MM.1S (cell line): Measurements from ENCODE around the gene TMEM132E.
"Not testable (repeated sequence)": the region's sequence is repeated elsewhere in the genome, so short reads cannot be mapped to it uniquely, and the experiment has no call there.

Experiments used
- DNase-seq: peaks from one replicate; pipeline ENCODE4 v3.0.0-alpha.2; 2015
- H2AFZ ChIP-seq: fragments of 300-600 bp; sonication (generic); 2 replicates; pipeline ENCODE4 v1.6.0; 2016; ENCODE audit warnings: antibody characterized with exemption, low read length
- H3F3A ChIP-seq: fragments of 300-600 bp; sonication (generic); 2 replicates; pipeline ENCODE4 v1.6.1; 2016; ENCODE audit warnings: mild to moderate bottlenecking, antibody characterized with exemption, low read length, moderate library complexity, mixed read lengths; ENCODE audit not compliant: insufficient read depth
- H3K27ac ChIP-seq: fragments of 300-600 bp; sonication (generic); 2 replicates; pipeline ENCODE4 v1.5.1; 2016; ENCODE audit warnings: mild to moderate bottlenecking, low read length
- H3K27me3 ChIP-seq: fragments of 300-600 bp; sonication (generic); replicated peaks from 2 replicates; pipeline ENCODE4 v1.6.0; 2016; ENCODE audit warnings: low read length; ENCODE audit not compliant: insufficient read depth
- H3K36me3 ChIP-seq: fragments of 300-600 bp; sonication (generic); replicated peaks from 2 replicates; pipeline ENCODE4 v1.6.1; 2016; ENCODE audit warnings: mild to moderate bottlenecking, low read length, mixed read lengths; ENCODE audit not compliant: insufficient read depth
- H3K4me1 ChIP-seq: fragments of 300-600 bp; sonication (generic); 2 replicates; pipeline ENCODE4 v1.6.1; 2016; ENCODE audit warnings: low read length, mixed read lengths
- H3K4me2 ChIP-seq: fragments of 300-600 bp; sonication (generic); 2 replicates; pipeline ENCODE4 v1.6.0; 2016; ENCODE audit warnings: low read depth, low read length
- H3K4me3 ChIP-seq: fragments of 300-600 bp; sonication (generic); 2 replicates; pipeline ENCODE4 v1.5.1; 2016; ENCODE audit warnings: low read length, mixed read lengths
- H3K79me2 ChIP-seq: fragments of 300-600 bp; sonication (generic); 2 replicates; pipeline ENCODE4 v1.6.1; 2016; ENCODE audit warnings: mixed run types, low read length, mixed read lengths
- H3K9ac ChIP-seq: fragments of 300-600 bp; sonication (generic); 2 replicates; pipeline ENCODE4 v1.6.1; 2016; ENCODE audit warnings: low read length, mixed read lengths
- H3K9me2 ChIP-seq: fragments of 300-600 bp; sonication (generic); replicated peaks from 2 replicates; pipeline ENCODE4 v1.6.1; 2016; ENCODE audit warnings: mild to moderate bottlenecking, low read length, mixed read lengths; ENCODE audit not compliant: insufficient read depth
- H3K9me3 ChIP-seq: fragments of 300-600 bp; sonication (generic); replicated peaks from 2 replicates; pipeline ENCODE4 v1.6.1; 2016; ENCODE audit warnings: mild to moderate bottlenecking, low read length, mixed read lengths; ENCODE audit not compliant: insufficient read depth
- H4K20me1 ChIP-seq: fragments of 300-600 bp; sonication (generic); 2 replicates; pipeline ENCODE4 v1.6.1; 2016; ENCODE audit warnings: mild to moderate bottlenecking, low read length, moderate library complexity, mixed read lengths; ENCODE audit not compliant: insufficient read depth
- EZH2 ChIP-seq: fragments of 300-600 bp; sonication (generic); optimal IDR thresholded peaks from 2 replicates; pipeline ENCODE3; 2017; ENCODE audit warnings: low read depth, mild to moderate bottlenecking, antibody characterized with exemption, low read length, mixed read lengths
- EZH2phosphoT487 ChIP-seq: fragments of 300-600 bp; sonication (generic); IDR thresholded peaks from 2 replicates; pipeline ENCODE4 v1.6.1; 2018; ENCODE audit warnings: antibody characterized with exemption, low read length
- TF ChIP-seq, protein P1 (sequence below): fragments of 300-600 bp; sonication (generic); IDR thresholded peaks from 2 replicates; pipeline ENCODE4 v1.5.1; 2016; ENCODE audit warnings: antibody characterized with exemption, low read length, mixed read lengths

The TMEM132E gene

DNA sequence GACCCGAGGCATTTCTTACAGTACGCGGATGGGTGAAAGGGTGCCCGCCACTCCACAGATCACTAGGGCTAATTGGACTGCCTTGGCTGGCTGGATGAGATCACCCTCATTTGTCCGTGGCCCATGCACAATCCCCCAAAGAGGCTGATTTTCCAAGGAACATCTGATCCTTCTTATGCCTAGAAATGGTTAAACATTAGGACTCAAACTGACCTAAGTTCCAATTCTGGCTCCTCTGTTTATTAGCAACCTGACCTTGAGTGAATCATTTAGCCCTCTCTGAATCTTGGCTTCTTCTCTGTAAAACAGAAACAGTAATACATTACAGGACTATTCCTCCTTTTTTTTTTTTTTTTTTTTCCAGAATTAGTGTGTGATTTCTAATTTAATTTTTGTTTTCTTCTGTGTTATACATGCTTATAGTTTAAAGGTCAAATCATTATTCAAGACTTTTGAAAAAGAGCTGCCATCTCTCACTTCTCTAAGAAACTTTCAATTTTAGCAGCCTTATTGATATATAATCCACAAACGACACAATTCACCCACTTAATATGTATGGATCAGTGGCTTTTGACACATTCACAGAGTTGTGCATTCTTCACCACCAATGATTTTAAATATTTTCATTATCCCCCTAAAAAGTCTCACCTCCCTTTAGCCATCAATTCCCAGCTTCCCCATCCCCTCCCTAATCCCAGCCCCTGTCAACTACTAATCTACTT is 45.4 kb upstream of the TMEM132E start:
- H3K9me3 ChIP-seq = no peaks in the 10 kb centered on the region
- no peaks in the 10 kb centered on the region for H3K27me3 ChIP-seq
- no peak overlapping the region for H3K4me2 ChIP-seq
- no peaks in the 10 kb centered on the region for H3K79me2 ChIP-seq
- H3K9me2 ChIP-seq = no peaks in the 10 kb centered on the region
- H3F3A ChIP-seq = no peaks in the 10 kb centered on the region
- TF ChIP-seq EZH2phosphoT487 (no peak), EZH2 (no peak)
- TF ChIP-seq, protein P1, sequence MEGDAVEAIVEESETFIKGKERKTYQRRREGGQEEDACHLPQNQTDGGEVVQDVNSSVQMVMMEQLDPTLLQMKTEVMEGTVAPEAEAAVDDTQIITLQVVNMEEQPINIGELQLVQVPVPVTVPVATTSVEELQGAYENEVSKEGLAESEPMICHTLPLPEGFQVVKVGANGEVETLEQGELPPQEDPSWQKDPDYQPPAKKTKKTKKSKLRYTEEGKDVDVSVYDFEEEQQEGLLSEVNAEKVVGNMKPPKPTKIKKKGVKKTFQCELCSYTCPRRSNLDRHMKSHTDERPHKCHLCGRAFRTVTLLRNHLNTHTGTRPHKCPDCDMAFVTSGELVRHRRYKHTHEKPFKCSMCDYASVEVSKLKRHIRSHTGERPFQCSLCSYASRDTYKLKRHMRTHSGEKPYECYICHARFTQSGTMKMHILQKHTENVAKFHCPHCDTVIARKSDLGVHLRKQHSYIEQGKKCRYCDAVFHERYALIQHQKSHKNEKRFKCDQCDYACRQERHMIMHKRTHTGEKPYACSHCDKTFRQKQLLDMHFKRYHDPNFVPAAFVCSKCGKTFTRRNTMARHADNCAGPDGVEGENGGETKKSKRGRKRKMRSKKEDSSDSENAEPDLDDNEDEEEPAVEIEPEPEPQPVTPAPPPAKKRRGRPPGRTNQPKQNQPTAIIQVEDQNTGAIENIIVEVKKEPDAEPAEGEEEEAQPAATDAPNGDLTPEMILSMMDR = no peak
- no peak overlapping the region for H3K9ac ChIP-seq
- H3K27ac ChIP-seq = no peak overlapping the region
- no peak for DNase-seq
- H4K20me1 ChIP-seq = no peaks in the 10 kb centered on the region
- H3K36me3 ChIP-seq = no peaks in the 10 kb centered on the region
- H3K4me1 ChIP-seq = no peaks in the 10 kb centered on the region
- H2AFZ ChIP-seq = no peak overlapping the region
- no peak overlapping the region for H3K4me3 ChIP-seq

DNA sequence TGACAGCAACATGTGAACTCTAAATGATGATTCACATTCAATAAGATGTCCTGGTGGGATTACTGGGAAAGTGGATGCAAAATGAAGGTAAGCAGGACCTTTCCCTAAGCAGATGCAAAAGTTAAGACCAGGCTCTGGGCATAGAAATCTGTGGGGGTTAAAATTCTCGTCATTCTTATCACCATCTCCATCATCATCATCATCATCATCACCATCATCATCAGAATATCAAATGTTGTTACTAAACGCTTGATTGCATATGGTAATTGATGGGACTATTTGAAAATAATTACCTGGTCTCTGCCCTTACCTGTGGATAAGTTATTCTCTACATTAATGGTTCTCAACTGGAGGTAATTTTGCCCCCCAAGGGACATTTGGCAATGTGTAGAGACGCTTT is 41.9 kb upstream of the TMEM132E start:
- TF ChIP-seq, protein P1 = no peak
- TF ChIP-seq EZH2 (no peak), EZH2phosphoT487 (no peak)
- H3K9me3 ChIP-seq = no peaks in the 10 kb centered on the region
- no peaks in the 10 kb centered on the region for H3K9me2 ChIP-seq
- no peak overlapping the region for H2AFZ ChIP-seq
- no peak overlapping the region for H3K4me2 ChIP-seq
- H3K9ac ChIP-seq = no peak overlapping the region
- H3K27ac ChIP-seq = no peak overlapping the region
- no peak overlapping the region for H3K4me3 ChIP-seq
- DNase-seq = no peak
- no peaks in the 10 kb centered on the region for H4K20me1 ChIP-seq
- no peaks in the 10 kb centered on the region for H3K27me3 ChIP-seq
- H3F3A ChIP-seq = no peaks in the 10 kb centered on the region
- no peaks in the 10 kb centered on the region for H3K36me3 ChIP-seq
- H3K4me1 ChIP-seq = no peaks in the 10 kb centered on the region
- H3K79me2 ChIP-seq = no peaks in the 10 kb centered on the region

DNA sequence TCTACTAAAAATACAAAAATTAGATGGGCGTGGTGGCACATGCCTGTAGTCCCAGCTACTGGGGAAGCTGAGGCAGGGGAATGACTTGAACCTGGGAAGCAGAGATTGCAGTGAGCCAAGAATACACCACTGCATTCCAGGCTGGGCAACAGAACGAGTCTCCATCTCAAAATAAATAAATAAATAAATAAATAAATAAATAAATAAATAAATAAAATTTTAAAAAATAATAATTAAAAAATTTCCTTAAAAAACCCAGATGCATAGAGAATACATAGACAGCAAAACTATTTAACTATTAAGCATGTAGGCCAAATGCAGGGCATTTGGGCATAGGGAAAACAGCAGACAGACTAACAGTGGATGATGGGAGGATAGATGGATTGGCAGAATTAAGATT is 40.8 kb upstream of the TMEM132E start:
- H3K36me3 ChIP-seq, H3F3A ChIP-seq, H3K4me3 ChIP-seq, H3K4me1 ChIP-seq, DNase-seq, H3K9me3 ChIP-seq, H3K9ac ChIP-seq, H3K27ac ChIP-seq, H3K9me2 ChIP-seq, H3K4me2 ChIP-seq, H2AFZ ChIP-seq, H3K79me2 ChIP-seq, H3K27me3 ChIP-seq, H4K20me1 ChIP-seq: not testable (repeated sequence)

DNA sequence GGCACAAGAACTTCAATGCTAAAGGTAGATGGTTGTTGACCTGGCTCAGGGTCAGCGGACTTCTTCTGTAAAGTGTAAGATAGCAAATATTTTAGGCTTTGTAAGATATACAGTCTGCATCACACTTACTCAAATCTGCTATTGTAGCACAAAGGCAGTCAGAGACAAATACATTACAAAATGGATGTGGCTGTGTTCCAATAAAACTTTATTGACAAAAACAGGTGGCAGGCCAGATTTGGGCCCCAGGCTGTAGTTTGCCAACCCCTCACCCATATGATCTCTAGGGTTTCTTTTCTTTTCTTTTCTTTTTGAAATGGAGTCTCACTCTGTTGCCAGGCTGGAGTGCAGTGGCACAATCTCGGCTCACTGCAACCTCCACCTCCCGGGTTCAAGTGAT is 39.5 kb upstream of the TMEM132E start:
- Histone ChIP-seq H3K9ac (no peak overlapping the region), H3K4me1 (no peaks in the 10 kb centered on the region), H3K4me2 (no peak overlapping the region), H2AFZ (no peak overlapping the region), H3K36me3 (no peaks in the 10 kb centered on the region), H4K20me1 (no peaks in the 10 kb centered on the region), H3K4me3 (no peak overlapping the region), H3K27ac (no peak overlapping the region), H3K27me3 (no peaks in the 10 kb centered on the region), H3F3A (no peaks in the 10 kb centered on the region), H3K79me2 (no peaks in the 10 kb centered on the region), H3K9me3 (no peaks in the 10 kb centered on the region), H3K9me2 (no peaks in the 10 kb centered on the region)
- TF ChIP-seq EZH2 = no peak
- no peak for TF ChIP-seq EZH2phosphoT487
- TF ChIP-seq, protein P1 = no peak
- DNase-seq = no peak
